WTC11 (cell line): Measurements from ENCODE around the gene PLXNB2. TPM values are rescaled to one million over a fixed set of nuclear protein-coding genes. Genes with fewer than 3 reads are reported as not detected.

ENCODE experiments used
- ATAC-seq: fragments of 200-7000 bp; cut with Tn5 transposase; 2 replicates; pipeline ENCODE4 v1.10.0; 2021; ENCODE audit warnings: mild to moderate bottlenecking, moderate library complexity
- CTCF ChIA-PET: fragments of 300-600 bp; sonication (Branson Sonifier 250); formaldehyde crosslinking; loops from one replicate; lab custom pipeline; 2021; ENCODE audit warnings: antibody characterized with exemption; lab: Charles Lee
- POLR2A ChIA-PET: fragments of 350-600 bp; sonication (Branson Sonifier 250); formaldehyde crosslinking; loops from one replicate; lab custom pipeline; 2021; ENCODE audit warnings: antibody characterized with exemption; lab: Charles Lee
- DNase-seq: peaks from one replicate; pipeline ENCODE4 v3.0.0; 2021; ENCODE audit warnings: low spot score
- H3K27ac Mint-ChIP-seq: 2 replicates; pipeline ENCODE4 v1.8.0; 2021; ENCODE audit warnings: mixed read lengths
- H3K27me3 Mint-ChIP-seq: 2 replicates; pipeline ENCODE4 v1.8.0; 2021; ENCODE audit warnings: low read depth, mild to moderate bottlenecking, moderate library complexity, mixed read lengths
- H3K36me3 Mint-ChIP-seq: 2 replicates; pipeline ENCODE4 v1.8.0; 2021; ENCODE audit warnings: mixed read lengths
- H3K4me1 Mint-ChIP-seq: 2 replicates; pipeline ENCODE4 v1.8.0; 2022; ENCODE audit warnings: mixed read lengths
- H3K4me3 Mint-ChIP-seq: 2 replicates; pipeline ENCODE4 v1.8.0; 2021; ENCODE audit warnings: mild to moderate bottlenecking, moderate library complexity, mixed read lengths
- H3K9me3 Mint-ChIP-seq: 2 replicates; pipeline ENCODE4 v1.8.0; 2021; ENCODE audit warnings: mixed read lengths
- AR ChIP-seq: fragments of 250-450 bp; sonication (Bioruptor Pico); IDR thresholded peaks from 2 replicates; pipeline ENCODE4 v1.9.0; 2021; ENCODE audit warnings: mild to moderate bottlenecking
- CTCF ChIP-seq: fragments of 200-600 bp; IDR thresholded peaks from 2 replicates; pipeline ENCODE4 v1.8.0; 2022; ENCODE audit warnings: antibody characterized with exemption
- ELF4 ChIP-seq: sonication (generic); formaldehyde crosslinking; IDR thresholded peaks from 2 replicates; pipeline ENCODE4 v1.8.1; 2022; ENCODE audit warnings: low read depth, mild to moderate bottlenecking, moderate library complexity, missing genetic modification reagents
- MXD4 ChIP-seq: fragments of 250-450 bp; sonication (Bioruptor Pico); IDR thresholded peaks from 2 replicates; pipeline ENCODE4 v1.8.0; 2021; ENCODE audit warnings: mild to moderate bottlenecking, moderate library complexity, borderline replicate concordance
- NR1H2 ChIP-seq: sonication (generic); formaldehyde crosslinking; IDR thresholded peaks from 2 replicates; pipeline ENCODE4 v1.9.0; 2021; ENCODE audit warnings: mild to moderate bottlenecking, moderate library complexity, missing genetic modification reagents
- RELA ChIP-seq: sonication (generic); formaldehyde crosslinking; IDR thresholded peaks from 2 replicates; pipeline ENCODE4 v1.8.1; 2022; ENCODE audit warnings: missing genetic modification reagents, mild to moderate bottlenecking, borderline replicate concordance
- SMAD3 ChIP-seq: sonication (generic); formaldehyde crosslinking; IDR thresholded peaks from 2 replicates; pipeline ENCODE4 v1.8.0; 2022; ENCODE audit warnings: missing genetic modification reagents, mild to moderate bottlenecking, borderline replicate concordance
- SOX15 ChIP-seq: fragments of 250-450 bp; sonication (Bioruptor Pico); IDR thresholded peaks from 2 replicates; pipeline ENCODE4 v1.9.0; 2021; ENCODE audit warnings: mild to moderate bottlenecking
- ZMAT4 ChIP-seq: fragments of 250-450 bp; sonication (Bioruptor Pico); IDR thresholded peaks from 2 replicates; pipeline ENCODE4 v1.9.0; 2021; ENCODE audit warnings: mild to moderate bottlenecking
- ZNF232 ChIP-seq: sonication (generic); formaldehyde crosslinking; IDR thresholded peaks from 2 replicates; pipeline ENCODE4 v1.8.0; 2022; ENCODE audit warnings: mild to moderate bottlenecking, missing genetic modification reagents
- total RNA-seq: library from RNA; stranded (reverse); gene quantifications from 3 replicates; pipeline ENCODE4 v1.2.3, GENCODE V29; 2021
- TF ChIP-seq, protein P1 (sequence below): sonication (generic); formaldehyde crosslinking; IDR thresholded peaks from 2 replicates; pipeline ENCODE4 v1.8.1; 2022; ENCODE audit warnings: mild to moderate bottlenecking, missing genetic modification reagents, moderate library complexity, borderline replicate concordance
- TF ChIP-seq, protein P2 (sequence below): sonication (generic); formaldehyde crosslinking; conservative IDR thresholded peaks from 2 replicates; pipeline ENCODE4 v1.8.1; 2023; ENCODE audit warnings: mild to moderate bottlenecking, low read depth, missing genetic modification reagents, moderate library complexity
- TF ChIP-seq, protein P3 (sequence below): sonication (generic); formaldehyde crosslinking; IDR thresholded peaks from 2 replicates; pipeline ENCODE4 v1.8.0; 2022; ENCODE audit warnings: mild to moderate bottlenecking, missing genetic modification reagents
- TF ChIP-seq, protein P4 (sequence below): sonication (generic); formaldehyde crosslinking; IDR thresholded peaks from 2 replicates; pipeline ENCODE4 v1.8.1; 2023; ENCODE audit warnings: mild to moderate bottlenecking, missing genetic modification reagents, moderate library complexity

The PLXNB2 gene
- total RNA-seq, 1 experiment from 2014 or later, result 113 TPM

- TF ChIP-seq SMAD3 (CRISPR knock-in tag), result no peak
- TF ChIP-seq, protein P1, sequence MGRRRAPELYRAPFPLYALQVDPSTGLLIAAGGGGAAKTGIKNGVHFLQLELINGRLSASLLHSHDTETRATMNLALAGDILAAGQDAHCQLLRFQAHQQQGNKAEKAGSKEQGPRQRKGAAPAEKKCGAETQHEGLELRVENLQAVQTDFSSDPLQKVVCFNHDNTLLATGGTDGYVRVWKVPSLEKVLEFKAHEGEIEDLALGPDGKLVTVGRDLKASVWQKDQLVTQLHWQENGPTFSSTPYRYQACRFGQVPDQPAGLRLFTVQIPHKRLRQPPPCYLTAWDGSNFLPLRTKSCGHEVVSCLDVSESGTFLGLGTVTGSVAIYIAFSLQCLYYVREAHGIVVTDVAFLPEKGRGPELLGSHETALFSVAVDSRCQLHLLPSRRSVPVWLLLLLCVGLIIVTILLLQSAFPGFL (CRISPR knock-in tag), result no peak
- TF ChIP-seq, all 79 proteins: peak for 0
These were observed 57.9 kb downstream of the PLXNB2 start (continued) for GRCh38 chr22:50249341-50250248.

GRCh38 chr22:50248196-50249081, 59.0 kb downstream of the PLXNB2 start:
- 0 out of 2 replicates have a peak, but pooled peaks cover 2% of the 10 kb centered on the region for H3K36me3 Mint-ChIP-seq
- TF ChIP-seq RELA (CRISPR knock-in tag) (no peak), CTCF (no peak), MXD4 (no peak), ZMAT4 (CRISPR knock-in tag) (no peak), SOX15 (CRISPR knock-in tag) (no peak), ZNF232 (no peak), ELF4 (no peak), AR (CRISPR knock-in tag) (no peak), NR1H2 (CRISPR knock-in tag) (no peak)
- TF ChIP-seq, protein P2, sequence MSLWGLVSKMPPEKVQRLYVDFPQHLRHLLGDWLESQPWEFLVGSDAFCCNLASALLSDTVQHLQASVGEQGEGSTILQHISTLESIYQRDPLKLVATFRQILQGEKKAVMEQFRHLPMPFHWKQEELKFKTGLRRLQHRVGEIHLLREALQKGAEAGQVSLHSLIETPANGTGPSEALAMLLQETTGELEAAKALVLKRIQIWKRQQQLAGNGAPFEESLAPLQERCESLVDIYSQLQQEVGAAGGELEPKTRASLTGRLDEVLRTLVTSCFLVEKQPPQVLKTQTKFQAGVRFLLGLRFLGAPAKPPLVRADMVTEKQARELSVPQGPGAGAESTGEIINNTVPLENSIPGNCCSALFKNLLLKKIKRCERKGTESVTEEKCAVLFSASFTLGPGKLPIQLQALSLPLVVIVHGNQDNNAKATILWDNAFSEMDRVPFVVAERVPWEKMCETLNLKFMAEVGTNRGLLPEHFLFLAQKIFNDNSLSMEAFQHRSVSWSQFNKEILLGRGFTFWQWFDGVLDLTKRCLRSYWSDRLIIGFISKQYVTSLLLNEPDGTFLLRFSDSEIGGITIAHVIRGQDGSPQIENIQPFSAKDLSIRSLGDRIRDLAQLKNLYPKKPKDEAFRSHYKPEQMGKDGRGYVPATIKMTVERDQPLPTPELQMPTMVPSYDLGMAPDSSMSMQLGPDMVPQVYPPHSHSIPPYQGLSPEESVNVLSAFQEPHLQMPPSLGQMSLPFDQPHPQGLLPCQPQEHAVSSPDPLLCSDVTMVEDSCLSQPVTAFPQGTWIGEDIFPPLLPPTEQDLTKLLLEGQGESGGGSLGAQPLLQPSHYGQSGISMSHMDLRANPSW (CRISPR knock-in tag), result no peak
- TF ChIP-seq, protein P3, sequence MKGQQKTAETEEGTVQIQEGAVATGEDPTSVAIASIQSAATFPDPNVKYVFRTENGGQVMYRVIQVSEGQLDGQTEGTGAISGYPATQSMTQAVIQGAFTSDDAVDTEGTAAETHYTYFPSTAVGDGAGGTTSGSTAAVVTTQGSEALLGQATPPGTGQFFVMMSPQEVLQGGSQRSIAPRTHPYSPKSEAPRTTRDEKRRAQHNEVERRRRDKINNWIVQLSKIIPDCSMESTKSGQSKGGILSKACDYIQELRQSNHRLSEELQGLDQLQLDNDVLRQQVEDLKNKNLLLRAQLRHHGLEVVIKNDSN (CRISPR knock-in tag), result no peak
- TF ChIP-seq, protein P4, sequence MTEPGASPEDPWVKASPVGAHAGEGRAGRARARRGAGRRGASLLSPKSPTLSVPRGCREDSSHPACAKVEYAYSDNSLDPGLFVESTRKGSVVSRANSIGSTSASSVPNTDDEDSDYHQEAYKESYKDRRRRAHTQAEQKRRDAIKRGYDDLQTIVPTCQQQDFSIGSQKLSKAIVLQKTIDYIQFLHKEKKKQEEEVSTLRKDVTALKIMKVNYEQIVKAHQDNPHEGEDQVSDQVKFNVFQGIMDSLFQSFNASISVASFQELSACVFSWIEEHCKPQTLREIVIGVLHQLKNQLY, result no peak
- ChIA-PET POLR2A (no interaction called here), CTCF (interaction anchor here (0.5 to 1.0 kb wide), 3 partner anchors 11 to 50 kb away, joined by 4 to 6 read pairs (median 6); no protein-coding TSS in a partner anchor)
- H3K27ac Mint-ChIP-seq, result no peak overlapping the region
- no peaks in the 10 kb centered on the region; the same call in 1 of the 2 replicates for H3K27me3 Mint-ChIP-seq
- peaks cover 12% of the 10 kb centered on the region for H3K4me1 Mint-ChIP-seq
- DNase-seq, result no peak
- ATAC-seq, result no peak
- no peaks in the 10 kb centered on the region for H3K9me3 Mint-ChIP-seq
- H3K4me3 Mint-ChIP-seq, result no peak overlapping the region
